ENCODE results near the gene SRPK1. TPM values are rescaled to one million over a fixed set of nuclear protein-coding genes. Genes with fewer than 3 reads are reported as not detected.
A peak's percentile ranks its signal among the peaks of the same experiment; 100 is the strongest.

SRPK1 gene
- total RNA-seq, 2 donors from 2014 or later, result 81.3 to 95.1 TPM

DNA sequence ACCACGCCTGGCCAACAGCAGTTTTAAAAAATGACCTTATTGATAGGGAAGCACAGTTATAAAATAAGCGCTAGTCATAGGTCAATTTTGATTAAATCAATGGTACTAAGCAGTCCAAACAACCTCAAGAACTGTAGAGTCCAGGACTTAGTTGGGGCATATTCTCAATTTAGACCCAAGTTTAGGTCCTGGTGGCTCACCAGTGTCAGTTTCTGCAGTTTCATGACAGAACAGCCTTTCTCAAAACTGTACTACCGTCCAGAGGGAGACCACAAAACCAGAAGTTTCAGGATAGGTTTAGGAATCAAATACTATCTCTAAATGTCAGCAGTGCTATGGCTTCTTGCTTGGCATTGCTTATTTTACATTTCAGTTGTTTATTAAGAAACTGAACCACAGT is 76.6 kb downstream of the SRPK1 start:
- intact Hi-C loops (cut with DNase I, micrococcal nuclease), result no loop called here
- no peak for DNase-seq
- ATAC-seq, result no peak

DNA sequence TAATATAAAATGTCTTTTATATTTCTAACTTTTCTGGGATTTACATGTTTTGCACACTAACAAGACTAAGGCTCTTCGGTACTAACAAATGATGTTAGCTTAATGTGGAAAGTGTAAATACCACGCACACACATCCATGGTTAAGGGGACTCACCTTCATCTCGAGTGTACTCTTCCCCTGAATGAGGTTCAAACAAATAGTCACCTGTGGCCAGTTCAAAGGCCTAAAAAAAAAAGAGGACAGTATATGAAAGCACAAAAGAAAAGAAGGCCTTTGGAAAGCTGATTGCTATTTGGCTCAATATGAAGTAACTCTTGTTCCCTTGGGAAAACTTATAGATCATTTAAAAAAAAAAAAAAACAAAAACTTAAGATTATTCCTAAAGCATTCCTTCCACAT is 78.5 kb downstream of the SRPK1 start:
- intact Hi-C loops (cut with DNase I, micrococcal nuclease), result no loop called here
- no peak for ATAC-seq
- no peak for DNase-seq

DNA sequence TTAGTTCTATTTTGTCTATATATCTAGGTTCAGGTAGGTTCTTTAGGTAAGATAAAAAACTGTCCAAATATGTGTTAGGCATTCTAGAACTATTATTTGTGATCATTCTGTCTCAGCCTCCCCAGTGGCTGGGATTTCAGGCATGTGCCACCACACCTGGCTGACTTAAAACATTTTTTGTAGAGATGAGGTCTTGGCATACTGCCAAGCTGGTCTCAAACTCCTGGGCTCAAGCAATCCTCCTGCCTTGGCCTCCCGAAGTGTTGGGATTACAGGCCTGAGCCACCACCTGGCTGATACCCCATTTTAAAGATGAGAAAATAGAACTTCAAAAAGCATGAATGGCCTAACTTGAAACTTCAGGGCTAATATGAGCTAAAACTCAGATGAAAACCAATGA is 81.9 kb downstream of the SRPK1 start:
- no peak for ATAC-seq

DNA sequence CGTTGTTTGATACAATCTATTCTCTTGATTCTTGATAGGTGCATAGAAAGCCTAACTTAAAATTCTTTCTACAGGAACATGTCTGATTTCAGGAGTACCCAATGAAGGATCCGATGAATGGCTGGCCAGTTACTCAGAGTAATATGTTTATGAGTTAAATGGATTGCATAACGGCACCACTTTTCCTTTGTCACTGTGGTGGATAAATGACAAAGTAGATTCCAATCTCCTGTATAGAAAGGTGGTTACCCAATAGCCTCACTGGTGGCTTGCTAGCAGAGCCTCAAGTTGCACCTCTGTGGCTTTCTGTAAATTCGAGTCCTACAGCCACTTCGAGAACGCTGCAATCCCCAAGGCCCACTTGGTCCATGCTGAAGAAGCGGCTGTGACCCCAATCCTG is 87.4 kb downstream of the SRPK1 start:
- intact Hi-C loops (cut with DNase I, micrococcal nuclease), result no loop called here
- DNase-seq, result no peak
- ATAC-seq, result no peak

More for the DNA sequence above, 81.9 kb downstream of the SRPK1 start:
- no peak for DNase-seq
- intact Hi-C loops (cut with DNase I, micrococcal nuclease), result no loop called here

DNA sequence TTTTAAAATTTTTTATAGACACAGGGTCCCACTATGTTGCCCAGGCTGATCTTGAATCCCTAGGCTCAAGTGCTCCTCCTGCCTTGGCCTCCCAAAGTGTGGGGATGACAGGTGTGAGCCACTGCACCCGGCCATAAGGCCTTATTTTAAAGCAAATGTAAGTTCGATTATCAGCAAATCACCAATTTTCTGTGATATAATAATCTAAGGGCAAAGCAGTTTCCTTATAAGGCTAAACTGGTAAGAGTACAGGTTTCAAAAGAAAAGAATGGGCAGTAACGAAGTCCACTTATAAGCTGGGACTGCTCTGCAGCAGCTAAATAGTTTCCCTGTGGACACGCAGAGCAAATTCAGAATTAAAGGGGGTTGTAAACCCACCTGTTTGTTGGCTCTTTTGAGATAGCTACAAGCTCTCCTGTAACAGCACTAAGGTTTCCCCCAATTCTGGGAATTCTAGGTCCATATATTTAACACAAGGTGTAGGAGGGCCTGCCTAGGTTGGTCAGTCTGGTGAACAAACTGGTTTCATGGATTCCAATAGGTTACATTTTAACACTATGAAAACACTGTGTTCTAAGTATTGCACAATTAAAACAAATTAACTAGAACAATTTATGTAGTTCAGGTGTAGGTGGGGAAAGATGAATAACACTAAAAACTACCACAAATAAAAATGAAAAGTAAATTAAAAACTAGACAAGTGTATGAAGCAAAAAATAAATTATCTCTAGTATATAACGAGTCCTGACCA is 89.5 kb downstream of the SRPK1 start:
- ATAC-seq, result peak; percentile 73
- no peak for DNase-seq
- intact Hi-C loops (cut with DNase I, micrococcal nuclease), result no loop called here

DNA sequence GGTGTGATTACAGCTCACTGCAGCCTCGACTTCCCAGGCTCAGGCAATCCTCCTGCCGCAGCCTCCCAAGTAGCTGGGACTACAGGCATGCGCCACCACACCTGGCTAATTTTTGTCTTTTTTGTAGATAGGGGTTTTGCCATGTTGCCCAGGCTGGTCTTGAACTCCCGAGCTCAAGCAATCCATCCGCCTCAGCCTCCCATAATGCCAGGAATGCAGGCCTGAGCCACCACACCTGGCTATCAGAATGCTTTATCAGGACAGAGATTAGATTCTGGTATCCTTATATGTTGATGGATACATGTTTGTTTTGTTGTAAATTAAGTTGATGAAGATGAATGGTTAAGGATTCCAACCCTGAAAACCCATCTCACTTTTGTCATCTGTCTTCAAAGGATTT is 91.6 kb downstream of the SRPK1 start:
- DNase-seq (no peak), ATAC-seq (no peak)
- intact Hi-C loops (cut with DNase I, micrococcal nuclease), result no loop called here

DNA sequence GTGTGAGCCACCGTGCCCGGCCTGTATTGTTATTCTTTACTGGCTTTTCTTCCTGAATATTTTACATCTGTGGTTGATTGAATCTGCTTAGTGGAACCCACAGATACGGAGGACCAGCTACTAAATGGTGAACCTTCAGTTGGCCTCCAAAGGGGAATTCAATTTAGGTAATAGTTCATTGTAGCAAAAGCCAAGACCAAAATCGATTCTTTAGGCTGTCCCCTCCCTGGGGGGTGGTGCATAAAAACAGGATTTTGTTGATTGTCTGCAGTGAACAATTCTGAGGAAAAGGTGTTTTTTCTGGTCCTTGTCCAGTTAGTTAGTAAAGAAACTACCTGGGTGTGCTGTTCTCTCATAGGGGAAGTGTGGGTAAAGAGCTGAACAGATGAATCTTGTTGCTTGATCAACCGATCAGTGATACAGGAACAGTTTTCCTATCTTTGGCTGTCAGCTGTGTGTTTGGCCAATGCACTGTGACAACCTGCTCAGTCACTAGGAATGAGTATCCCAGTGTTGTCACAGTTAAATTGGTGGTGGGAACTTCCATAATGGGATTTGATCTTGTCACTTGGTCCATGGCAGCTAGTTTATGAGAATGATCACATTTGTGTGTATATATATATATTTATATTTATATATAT is 96.2 kb downstream of the SRPK1 start:
- no peak for ATAC-seq
- intact Hi-C loops (cut with DNase I, micrococcal nuclease), result no loop called here
- no peak for DNase-seq

DNA sequence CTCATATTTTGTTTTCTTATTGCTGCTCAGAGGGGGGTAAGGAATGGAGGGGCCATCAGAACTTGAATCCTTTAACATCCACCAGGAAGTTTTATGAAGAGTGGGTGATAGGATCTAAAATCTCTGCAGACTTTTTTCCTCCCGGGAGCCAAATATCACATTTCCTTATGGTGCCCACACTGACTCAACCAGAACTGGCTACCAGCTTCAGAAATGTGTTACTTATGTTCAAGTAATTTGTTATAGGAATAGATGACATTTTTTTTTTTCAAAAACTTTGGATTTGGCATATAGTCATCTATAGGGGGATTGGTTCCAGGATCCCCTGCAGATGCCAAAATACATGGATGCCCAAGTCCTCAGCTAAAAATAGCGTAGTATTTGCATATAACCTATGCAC is 97.3 kb downstream of the SRPK1 start:
- ATAC-seq (no peak), DNase-seq (no peak)
- intact Hi-C loops (cut with DNase I, micrococcal nuclease), result no loop called here

DNA sequence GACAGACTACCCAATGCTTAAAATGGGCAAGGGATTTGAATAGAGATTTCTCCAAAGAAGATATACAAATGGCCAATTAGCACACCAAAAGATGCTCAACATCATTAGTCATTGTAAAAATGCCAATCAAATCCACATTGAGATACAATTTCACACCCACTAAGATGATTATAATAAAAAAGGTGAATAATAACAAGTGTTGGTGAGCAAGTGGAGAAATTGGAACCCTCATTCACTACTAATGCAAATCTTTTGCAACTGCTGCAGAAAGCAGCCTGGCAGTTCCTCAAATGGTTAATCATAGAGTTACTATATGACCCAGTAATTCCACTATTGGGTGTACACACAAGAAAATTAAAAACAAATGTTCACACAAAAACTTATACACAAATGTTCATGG is 103.4 kb downstream of the SRPK1 start:
- no peak for ATAC-seq
- no peak for DNase-seq
- intact Hi-C loops (cut with DNase I, micrococcal nuclease), result no loop called here

DNA sequence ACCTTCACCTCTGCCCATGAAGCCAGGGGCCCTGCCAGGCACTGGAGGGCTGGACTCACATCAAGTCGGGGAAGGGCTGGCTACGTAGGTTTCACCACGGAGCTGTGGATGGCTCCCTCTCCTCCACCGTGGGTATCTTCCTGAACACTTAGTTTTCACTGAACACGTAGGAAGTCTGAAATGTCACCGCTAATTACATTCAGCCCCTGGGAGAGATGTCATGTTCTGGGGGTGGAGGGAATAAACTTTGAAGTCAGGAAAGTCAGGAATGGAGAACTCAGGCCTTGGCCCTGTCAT is 109.3 kb downstream of the SRPK1 start:
- DNase-seq, result no peak
- intact Hi-C loops (cut with DNase I, micrococcal nuclease), result no loop called here
- no peak for ATAC-seq

DNA sequence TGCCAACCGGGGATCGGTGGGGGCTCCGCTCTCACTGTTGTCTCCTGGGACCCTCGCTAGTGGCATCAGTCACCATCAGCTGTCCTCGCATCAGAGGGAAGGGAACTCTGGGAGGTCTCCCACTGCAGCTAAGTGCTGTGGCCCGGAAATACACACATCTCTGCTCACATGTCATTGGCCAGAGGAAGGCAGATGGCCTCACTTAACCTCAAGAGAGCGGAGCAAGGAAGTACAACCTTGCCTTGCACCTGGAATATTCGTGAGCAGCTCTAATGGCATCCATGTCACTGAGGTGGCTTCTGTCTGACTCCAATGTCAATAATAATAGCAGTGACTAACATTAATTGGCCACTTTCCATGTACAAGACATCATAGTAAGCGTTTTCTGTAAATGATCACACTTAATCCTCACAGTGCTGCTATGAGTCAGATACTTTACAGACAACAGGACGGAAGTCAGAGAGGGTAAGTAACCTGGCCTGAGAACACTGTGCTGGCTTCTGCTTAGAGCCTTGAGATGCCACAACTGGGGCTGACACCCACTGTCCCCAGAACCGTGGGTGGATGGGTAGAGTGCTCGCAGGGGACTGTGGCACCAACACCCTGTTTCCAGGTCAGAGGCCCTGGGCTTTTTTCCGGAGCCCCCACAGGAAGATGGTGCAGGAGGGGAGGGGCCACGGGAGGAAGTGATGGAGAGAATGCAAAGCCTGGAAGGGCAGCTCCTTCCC is 109.8 kb downstream of the SRPK1 start:
- ATAC-seq (no peak), DNase-seq (no peak)
- intact Hi-C loops (cut with DNase I, micrococcal nuclease), result no loop called here

DNA sequence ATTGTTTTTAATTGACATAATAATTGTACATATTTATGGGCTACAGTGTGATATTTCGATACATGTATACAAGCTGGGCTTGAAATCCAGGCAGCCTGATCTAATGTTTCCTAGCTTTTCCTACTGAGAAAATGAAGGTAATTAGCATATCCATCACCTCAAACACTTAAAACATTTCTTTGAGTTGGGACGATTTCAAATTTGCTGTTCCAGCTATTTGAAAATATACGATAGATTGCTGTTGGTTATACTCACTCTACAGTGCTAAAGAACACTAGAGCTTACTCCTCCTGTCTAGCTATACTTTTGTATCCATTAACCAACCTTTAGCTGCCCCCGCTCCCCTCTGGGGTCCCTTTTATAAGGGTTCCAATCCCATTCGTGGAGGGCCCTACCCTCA is 111.1 kb downstream of the SRPK1 start:
- ATAC-seq (no peak), DNase-seq (no peak)
- intact Hi-C loops (cut with DNase I, micrococcal nuclease), result no loop called here

DNA sequence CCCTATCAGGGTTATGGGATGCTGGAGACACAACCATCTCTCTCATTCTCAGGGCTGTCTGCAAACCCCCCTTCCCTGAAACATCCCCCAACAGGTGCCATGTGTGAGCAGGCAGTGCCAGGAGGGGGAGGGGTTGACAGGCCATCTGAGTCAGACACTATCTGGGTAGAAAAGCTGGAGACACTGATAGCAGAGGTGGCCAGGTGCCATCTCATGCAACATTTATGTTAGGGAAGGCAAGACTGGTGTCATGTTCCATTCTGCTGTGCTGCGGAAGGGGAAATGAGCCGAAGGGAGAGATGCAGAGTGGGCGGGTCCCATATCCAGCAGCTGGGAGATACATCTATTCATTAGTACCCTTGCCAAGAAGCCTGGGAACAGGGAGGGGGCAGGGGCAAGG is 112.2 kb downstream of the SRPK1 start:
- DNase-seq (no peak), ATAC-seq (no peak)
- intact Hi-C loops (cut with DNase I, micrococcal nuclease), result no loop called here

DNA sequence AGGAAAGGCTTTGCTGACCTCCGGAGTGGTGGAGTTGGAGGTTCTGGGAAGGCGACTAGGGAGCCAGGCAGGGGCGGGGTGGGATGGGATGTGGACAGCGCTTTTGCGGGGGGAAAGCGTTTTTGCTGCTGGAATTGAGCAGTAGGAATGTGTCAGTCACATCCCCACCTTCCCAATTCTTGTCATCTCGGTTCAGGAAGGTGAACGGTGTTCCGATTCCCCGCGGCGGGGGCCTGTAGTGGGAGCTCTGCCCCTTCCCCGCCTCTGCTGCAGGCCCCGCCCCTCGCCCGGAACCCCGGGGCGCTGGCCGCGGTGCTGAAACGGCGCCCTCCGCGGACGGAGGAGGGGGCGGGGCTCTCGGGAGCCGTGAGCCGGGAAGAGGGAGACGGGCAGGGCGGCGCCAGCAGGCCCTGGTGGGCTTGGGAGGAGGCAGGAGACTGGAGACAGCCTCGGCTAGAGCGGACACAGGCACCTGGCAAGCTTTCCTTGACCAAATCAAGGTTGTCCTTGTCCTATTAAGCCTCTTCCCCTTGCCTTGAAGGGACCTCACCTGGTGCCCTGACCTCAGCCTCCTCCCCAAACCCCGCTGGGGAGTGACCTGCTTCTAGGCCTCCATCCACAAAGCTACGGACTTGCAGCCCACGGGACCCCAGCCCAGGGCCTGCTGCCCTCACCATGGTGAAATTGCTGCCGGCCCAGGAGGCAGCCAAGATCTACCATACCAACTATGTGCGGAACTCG is 115.7 kb downstream of the SRPK1 start, which contains the start of gene LHFPL5:
TSS of gene LHFPL5 (plus strand) at position 357 of the 741 bp plus-strand sequence. CDS start at position 676, 319 bp downstream.
- intact Hi-C loops (cut with DNase I, micrococcal nuclease), result no loop called here
- DNase-seq (peak in 1 of 2 donors; percentile 53), ATAC-seq (peak; percentile 94)

DNA sequence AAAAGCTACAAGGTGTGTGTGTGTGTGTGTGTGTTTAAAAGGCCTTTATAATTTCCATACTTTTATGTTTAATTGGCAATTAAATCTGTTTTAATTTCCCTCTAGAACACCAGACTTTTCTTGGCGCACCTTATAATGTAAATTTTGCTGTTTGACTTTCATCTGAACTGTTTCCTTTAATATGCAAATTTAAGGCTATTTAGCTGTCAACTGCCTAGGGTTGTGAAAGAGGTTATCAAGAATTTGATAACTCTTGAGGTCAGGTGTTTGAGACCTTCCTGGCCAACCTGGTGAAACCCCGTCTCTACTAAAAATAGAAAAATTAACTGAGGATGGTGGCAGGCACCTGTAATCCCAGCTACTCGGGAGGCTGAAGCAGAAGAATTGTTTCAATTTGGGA is 119.8 kb downstream of the SRPK1 start:
- DNase-seq (no peak), ATAC-seq (no peak)
- intact Hi-C loops (cut with DNase I, micrococcal nuclease), result no loop called here

DNA sequence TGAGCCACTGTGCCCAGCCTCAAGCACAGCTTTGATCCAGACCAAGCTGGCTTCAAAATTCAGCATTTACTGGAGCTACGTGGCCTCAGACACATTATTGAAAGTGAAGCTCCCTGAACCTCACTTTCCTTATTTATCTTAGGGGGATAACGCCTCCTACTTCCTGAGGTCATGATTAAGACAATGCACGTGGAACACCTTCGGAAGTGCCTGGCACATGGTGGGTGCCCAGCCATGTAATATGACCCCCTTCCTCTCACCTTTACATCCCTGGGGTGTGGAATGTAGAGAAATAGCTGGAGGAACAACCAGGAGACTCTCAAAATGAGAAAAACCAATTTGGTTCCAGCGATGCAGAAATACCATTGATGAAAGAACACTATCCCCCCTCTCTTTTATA is 122.2 kb downstream of the SRPK1 start:
- no peak for DNase-seq
- intact Hi-C loops (cut with DNase I, micrococcal nuclease), result no loop called here
- ATAC-seq, result no peak

DNA sequence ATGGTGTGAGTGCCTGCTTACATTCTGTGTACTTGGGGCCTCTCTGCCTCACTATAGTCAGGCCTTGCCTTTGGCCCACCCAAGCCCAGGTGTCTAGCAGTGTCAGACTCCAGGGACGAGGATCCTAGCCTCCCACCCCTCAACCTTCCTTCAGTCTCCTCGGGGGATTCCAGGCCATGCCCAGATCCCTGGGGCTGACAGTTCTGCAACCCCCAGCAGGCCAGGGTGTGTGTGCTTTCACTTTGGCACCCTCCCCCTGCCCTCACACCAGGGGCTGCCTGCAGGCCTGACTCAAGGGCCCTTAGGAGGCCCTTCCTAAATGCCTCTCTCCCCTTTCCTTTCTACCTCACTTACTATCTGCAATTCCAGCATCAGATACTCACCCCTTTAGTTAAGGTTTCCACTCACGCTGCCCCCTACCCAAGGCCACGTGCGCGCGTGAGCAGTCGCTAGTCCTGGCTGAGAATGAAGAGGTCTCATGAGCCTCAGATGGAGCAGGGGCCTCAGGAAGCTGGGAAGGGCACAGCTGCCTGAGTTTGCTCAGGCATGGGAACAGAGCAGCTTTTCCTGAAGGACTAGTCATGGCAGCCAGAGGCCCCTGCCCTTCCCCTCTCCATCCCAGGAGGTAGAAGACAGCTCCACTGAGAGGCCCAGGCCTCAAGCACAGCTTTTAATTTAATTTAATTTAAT is 122.9 kb downstream of the SRPK1 start:
- ATAC-seq (no peak), DNase-seq (no peak)
- intact Hi-C loops (cut with DNase I, micrococcal nuclease), result no loop called here

DNA sequence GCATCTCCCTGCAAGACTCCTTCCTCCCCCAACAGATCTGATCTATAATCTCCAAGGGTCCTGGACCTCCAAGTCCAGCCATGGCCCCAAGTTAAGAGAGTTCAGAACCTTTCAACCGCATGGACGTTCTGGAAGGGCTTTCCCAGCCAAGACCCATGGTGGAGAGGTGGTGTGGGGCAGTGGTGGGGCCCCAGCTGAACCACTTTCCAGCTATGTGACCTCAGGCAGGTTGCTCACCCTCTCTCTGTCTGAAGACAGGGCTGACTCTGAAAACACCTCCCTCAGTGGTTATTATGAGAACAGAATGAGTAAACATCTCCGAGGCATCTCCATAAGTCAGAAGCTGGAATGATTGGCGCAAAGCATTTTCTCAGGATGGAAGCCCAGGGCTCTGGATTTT is 124.7 kb downstream of the SRPK1 start:
- DNase-seq, result no peak
- no peak for ATAC-seq
- intact Hi-C loops (cut with DNase I, micrococcal nuclease), result no loop called here

DNA sequence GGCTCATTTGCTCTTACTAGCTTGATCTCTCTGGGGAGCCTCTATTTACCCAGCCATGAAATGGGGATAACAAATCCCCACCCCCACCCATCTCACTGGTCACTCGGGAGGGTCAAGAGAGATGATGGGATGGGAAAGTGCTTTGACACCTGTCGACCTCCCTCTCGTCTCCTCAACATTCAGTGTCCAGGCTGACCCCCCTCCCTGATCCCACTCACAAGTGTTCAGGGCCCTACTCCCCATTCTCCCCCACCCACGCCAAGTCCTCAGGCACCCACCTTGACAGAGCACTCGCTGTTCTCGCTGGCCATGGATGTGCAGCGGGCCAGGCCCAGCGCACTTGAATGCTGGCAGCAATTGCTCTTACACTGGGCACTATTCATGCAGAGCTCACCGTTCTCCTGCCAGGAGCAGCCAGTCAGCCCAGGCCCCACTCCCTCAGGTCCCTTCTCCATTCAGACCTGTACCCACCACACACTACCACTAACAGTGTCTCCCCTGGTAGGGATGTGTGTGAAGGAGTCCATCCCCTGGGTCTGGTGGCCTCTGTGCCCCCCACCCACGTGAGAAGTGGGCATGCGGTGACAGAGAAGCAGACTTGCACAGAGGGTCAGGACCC is 125.3 kb downstream of the SRPK1 start:
- ATAC-seq (no peak), DNase-seq (no peak)
- intact Hi-C loops (cut with DNase I, micrococcal nuclease), result no loop called here
